GM18870 (cell line): Measurements from ENCODE around the gene APOF.
A peak's percentile ranks its signal among the peaks of the same experiment; 100 is the strongest.
"Not testable (repeated sequence)": the region's sequence is repeated elsewhere in the genome, so short reads cannot be mapped to it uniquely, and the experiment has no call there.

Experiments
- ATAC-seq: cut with Tn5 transposase; IDR thresholded peaks from one replicate; pipeline ENCODE4 v1.9.1; 2021; ENCODE audit warnings: moderate library complexity; ENCODE audit not compliant: unreplicated experiment

APOF gene

DNA sequence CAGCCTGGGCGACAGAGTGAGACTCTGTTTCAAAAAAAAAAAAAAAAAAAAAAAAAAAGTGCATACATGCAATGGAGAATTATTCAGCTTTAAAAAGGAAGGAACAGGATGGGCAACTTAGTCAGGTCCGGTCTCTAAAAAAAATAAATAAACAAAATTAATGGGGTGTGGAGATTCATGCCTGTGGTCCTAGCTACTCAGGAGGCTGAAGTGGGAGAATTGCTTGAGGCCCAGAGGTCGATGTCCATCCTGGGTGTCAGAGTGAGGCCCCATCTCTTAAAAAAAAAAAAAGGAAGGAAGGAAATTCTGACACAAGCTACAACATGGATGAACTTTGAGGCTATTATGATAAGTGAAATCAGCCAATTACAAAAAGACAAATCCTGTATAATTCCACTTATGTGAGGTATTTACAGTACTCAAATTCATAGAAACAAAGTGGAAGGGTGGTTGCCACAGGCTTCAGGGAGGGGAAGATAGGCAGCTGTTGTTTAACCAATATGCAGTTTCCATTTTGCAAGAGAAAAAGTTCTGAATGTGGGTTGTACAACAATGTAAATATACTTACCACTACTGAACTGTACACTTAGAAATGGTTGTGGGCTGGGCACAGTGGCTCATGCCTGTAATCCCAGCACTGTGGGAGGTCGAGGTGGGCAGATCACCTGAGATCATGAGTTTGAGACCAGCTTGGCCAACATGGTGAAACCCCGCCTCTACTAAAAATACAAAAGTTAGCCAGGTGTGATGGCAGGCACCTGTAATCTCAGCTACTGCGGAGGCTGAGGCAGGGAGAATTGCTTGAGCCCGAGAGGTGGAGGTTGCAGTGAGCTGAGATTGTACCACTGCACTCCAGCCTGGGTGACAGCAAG is 12.3 kb upstream of the APOF start:
- peak; percentile 7 for ATAC-seq

DNA sequence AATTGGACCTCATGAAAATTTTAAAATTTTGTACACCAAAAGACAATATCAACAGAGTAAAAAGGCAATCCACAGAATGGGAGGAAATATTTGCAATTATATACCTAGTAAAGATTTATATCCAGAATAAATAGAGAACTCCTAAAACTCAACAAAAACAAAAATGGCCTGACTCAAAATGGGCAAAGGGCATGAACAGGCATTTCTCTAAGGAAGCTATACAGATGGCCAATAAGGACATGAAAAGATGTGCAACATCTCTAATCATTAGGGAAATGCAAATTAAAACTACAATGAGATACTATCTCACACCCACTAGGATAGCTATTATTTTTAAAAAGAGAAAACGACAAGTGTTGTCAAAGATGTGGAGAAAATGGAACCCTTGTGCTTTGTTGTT is 10.9 kb upstream of the APOF start:
- no peak for ATAC-seq

GRCh38 chr12:56366948-56367347 is 4.3 kb upstream of the APOF start:
- ATAC-seq, result no peak

GRCh38 chr12:56361487-56362129 is 1.0 kb downstream of the APOF start:
- no peak for ATAC-seq

GRCh38 chr12:56359851-56360767 is 2.5 kb downstream of the APOF start, which contains the start of gene STAT2:
STAT2 (minus strand) TSS chr12:56360107; CDS start chr12:56356571, 3,536 bp downstream.
- peak; percentile 94 for ATAC-seq

- ATAC-seq, result no peak
Measured at GRCh38 chr12:56358836-56359532, 3.7 kb downstream of the APOF start.

DNA sequence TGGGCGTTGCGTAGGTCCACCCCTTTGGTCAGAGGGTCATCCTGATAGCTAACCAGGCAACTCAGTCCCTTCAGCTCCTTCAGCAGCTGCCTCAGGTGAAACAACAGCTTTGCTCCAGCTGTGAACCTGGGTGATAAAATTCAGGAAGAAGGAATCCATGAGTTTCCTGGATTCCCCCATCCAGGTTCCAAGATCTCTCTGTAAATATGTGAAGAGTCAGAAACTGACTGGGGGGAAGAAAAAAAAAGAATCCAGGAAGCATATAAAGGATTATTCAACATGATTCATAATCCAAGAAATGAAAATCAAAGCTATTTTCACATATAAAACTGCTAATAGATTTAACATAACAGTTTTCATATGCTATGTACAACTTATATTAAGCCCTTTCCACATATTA is 11.3 kb downstream of the APOF start:
- ATAC-seq, result no peak

DNA sequence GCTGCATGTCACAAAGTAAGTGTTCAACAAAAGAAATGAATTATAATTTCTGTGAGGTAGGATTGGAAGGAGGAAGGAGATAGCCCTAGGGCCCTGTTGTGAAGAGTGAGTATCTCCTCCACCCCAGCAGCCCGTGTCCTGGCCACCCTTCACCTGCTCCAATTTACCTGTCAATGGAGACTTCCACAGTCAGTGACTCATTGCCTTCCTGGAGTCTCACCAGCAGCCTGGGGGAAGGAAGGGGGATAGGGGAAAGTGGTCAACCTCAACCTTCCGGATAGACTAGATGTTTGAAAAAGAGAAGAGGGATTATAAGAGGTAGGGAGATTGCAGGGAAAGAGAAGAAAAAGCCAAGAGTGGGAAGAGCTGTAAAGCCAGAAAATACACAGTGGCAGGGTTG is 12.0 kb downstream of the APOF start:
- no peak for ATAC-seq

DNA sequence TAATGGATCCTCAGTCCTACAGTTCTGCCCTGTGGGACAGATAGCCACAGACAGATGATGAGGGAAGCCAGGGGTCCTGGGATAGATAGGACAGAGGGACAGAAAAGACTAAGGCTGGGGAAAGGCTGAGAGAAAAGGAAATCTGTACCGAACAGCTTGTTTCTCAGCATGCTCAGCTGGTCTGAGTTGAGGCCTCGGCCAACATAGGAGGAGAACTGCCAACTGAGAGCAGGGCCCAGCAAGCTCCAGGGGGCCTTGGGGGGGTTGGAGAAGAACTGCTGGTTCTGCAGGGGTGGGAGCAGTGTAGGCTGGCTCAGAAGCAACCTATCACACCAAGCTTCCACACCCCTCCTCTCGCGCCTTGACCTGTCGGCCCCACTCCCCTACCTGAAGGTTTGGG is 13.9 kb downstream of the APOF start:
- no peak for ATAC-seq

- not testable (repeated sequence) for ATAC-seq
Measured at GRCh38 chr12:56347255-56347654, 15.4 kb downstream of the APOF start.

DNA sequence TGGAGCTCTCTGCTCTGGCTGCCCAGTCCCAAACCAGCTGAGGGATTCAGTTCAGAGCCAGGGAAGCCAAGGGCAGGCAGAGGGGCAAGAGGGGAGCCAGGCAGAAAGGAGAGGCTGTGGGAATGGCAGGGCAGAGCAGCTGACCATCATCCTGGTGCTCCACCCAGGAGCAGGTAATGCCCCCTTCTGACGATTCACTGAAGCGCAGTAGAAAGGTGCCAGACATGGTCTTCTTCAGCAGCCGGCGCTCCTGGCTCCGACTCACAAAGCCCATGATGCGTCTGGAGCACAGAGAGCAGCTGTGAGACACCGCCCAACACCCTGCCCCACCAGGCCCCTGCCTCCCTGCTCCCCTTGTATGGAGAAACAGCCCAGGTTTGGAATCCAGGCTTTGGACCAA is 16.0 kb downstream of the APOF start:
- no peak for ATAC-seq

DNA sequence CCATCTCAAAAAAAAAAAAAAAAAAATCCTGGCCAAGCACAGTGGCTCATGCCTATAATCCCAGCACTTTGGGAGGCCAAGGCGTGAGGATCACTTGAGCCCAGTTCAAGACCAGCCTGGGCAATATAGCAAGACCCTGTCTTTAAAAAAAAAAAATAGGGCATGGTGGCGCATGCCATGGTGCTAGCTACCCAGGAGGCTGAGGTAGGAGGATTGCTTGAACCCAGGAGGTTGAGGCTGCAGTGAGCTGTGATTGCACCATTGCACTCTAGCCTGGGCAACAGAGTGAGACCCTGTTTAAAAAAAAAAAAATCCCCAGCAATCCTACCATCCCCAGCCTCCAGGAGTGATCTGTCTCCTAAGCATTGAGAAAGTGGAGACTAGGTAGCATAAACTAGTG is 20.4 kb downstream of the APOF start:
- not testable (repeated sequence) for ATAC-seq

DNA sequence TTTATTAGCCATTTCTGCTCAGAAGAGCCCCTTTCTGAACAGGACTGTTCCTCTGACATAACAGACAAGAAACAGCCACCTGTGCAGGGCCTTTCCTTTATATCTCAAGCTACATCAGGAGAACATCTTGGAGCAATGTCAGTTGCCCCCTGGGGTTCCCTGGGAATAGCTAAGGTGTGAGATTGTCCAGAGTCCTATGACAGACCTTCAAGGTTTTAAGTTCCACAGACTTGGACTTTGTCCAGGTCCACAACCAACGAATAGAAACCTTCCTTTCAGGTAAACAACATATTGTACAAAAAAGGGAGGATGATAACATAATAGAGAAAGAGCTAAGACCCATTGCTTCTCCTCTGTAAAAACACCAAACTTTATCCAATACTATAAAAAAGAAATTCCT is 21.0 kb downstream of the APOF start:
- no peak for ATAC-seq

DNA sequence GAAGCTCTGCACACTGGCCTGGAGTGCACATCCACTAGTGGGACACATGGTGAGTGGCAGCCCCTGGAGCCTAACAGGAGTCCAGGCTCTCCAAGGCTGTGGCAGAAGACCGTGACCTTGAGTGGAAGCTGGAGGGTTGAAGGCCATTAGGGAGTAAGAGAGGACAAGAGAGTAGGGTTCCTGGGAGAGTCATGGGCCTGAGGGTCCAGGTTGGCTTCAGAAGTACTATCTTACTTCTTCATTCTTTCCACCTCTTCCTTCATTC is 23.6 kb downstream of the APOF start:
- no peak for ATAC-seq

DNA sequence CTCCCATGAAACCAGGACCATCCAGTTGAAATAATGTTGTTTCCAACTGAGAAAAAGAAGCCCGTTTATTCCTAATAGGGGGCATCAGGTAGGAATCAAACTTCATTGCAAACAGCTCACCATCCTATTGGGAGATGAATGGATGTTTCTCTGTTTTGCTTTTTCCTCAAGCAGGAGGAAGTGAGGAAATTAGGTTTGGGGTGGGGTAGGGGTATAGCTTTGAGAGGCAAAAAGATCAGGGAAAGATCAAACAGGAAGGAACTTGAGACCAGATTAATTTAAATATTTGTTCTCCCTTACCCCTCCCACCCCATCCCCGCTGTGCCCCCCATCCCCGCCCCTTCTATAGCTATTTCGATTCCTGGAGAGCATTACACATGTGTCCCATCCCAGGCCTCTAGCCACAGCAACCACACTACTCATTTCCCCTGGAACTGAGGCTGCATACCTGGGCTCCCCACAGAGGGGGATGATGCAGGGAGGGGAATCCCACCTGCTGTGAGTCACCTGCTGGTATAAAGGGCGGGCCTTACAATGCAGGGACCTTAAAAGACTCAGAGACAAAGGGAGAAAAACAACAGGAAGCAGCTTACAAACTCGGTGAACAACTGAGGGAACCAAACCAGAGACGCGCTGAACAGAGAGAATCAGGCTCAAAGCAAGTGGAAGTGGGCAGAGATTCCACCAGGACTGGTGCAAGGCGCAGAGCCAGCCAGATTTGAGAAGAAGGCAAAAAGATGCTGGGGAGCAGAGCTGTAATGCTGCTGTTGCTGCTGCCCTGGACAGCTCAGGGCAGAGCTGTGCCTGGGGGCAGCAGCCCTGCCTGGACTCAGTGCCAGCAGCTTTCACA is 24.1 kb downstream of the APOF start, which contains the start of gene IL23A:
TSS of gene IL23A (plus strand) at position 577 of the 850 bp plus-strand sequence. CDS start at position 738, 161 bp downstream.
- peak; percentile 34 for ATAC-seq

DNA sequence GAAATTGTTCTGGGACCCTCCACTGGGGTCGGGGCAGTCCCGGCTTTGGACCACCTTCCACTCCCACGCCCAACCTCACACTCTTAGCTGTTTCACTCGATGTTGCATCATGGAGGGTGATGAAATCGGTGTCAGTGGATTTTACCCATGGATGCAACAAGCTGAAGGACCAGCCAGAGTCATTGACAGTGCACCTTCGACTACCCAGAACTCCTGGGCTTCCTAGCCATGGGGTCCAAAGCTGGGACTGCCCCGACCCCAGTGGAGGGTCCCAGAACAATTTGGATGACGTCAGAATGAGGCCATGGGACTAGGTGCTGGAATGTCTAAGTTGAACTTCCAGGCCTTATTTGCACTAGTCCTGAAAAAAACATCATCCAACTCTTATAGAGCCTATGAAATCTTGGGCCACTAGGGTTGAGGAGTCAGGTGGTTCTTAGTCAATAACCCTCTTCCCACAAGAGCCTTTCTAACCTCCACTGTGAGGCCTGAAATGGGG is 24.9 kb downstream of the APOF start:
- ATAC-seq, result no peak

DNA sequence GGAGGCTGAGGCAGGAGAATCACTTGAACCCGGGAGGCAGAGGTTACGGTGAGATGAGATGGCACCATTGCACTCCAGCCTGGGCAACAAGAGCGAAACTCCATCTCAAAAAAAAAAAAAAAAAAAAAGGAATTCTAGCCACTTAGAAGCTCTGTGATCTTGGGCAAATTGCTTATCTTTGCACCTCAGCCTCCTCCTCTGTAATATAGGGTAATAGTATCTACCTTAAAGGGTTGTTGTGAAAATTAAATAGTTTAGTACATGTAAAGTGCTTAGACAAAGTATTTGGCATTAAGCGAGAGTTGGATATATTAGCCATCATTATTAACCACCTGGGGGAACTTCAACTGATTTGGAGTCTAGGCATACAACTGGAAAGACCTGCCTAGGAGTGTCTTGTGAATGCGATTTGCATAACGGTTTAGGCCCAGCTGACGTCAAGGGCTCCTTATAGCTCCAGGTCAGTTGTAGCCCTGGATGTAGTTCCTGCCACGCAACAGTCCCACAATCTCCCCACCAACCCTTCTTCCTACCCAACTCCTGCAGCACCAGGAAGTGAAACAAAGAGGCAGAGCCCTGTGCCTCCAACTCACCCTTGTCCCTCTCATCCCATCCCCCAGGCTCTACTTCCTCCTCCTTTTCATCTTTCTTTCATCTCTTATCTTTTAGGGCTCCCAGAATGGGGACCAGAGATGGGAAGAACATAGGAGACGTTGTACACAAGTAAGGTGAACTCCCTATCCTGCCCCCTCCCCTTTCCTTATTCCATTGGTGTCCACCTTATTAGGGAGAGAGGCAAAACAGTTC is 26.1 kb downstream of the APOF start:
- no peak for ATAC-seq

GRCh38 chr12:56335527-56335926 is 27.1 kb downstream of the APOF start:
- ATAC-seq, result not testable (repeated sequence)

- no peak for ATAC-seq
Measured at GRCh38 chr12:56334490-56334793, 28.2 kb downstream of the APOF start.
